NCI-H146 treated with DMSO at 0.1 percent for 48 hours (cell line): ENCODE data around the gene KIAA1328.

Source experiments
- DNase-seq: peaks from one replicate; lab custom pipeline; 2025; ENCODE audit not compliant: unreplicated experiment; lab: John Stamatoyannopoulos, UW

Gene KIAA1328

DNA sequence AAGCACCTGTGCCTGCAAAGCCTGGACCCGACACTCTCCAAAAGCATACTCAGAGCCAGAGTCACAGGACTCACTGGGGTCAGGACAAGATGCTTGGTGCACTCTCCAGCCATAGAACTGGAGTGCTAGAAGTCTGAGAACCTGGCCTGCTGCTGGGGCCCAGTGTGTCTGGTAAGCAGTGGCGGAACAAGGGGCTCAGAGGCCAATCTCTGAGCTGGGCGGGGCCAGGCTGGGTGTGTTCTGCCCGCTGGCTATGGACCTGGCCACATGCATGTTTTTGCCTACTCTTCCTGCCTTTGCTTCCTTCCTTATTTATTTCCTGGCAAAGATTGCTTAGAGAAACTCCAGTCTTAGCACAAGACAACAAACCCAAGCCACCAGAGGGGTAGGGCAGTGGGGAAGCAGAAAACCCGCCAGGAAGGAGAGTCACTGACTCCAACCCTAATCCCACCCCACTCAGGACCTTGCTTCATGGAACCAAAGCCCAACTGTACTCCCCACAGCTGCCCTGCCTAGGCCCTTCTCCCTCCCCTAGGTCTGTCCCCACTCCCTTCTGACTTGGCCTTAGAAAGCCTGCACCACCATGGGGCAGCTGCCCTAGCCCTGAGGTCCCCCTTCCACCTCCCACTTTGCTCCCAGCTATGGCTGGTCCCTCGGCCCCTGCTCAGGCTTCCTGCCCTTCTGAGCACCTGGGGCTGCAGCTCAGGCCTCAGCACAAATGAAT, 421.1 kb downstream of the KIAA1328 start:
- no peak for DNase-seq

DNA sequence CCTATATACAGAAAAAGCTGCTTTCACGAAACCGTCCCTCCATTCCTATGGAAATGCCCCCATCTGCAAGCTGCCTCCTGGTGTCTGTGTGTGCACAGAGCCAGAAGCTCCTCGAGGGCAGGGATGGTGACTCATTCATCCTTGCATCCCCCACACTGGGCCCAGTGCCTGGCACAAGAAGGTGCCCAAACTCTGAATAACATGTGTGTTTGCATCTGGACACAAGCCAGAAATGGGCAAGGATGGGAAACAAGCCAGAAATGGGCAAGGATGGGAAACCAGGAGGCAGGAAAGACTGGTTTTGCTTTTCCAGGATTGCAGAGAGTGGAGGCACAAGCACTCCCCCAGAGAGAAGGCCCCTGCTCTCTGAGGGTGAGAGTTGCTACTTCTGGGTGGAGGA, 422.8 kb downstream of the KIAA1328 start:
- DNase-seq = no peak

DNA sequence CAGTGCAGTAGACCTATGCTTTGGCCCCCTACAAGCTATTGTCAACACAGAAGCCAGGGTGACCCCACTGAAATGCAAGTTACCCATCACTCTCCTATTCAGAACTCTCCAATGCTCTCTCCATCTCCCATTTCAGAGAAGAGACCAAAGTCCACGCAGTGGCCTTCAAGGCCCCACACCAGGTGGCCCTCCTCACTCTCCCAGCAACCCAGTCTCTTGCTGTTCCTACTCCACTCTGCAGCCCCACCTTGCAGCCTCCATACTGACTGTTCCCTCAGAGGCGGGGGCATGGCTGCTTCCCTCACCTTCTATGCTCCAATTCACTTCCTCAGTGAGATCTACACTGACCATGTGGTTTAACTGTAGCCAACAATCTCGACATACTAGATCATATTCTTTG, 423.4 kb downstream of the KIAA1328 start:
- no peak for DNase-seq

- no peak for DNase-seq
Observed at GRCh38 chr18:37252854-37253393, 424.0 kb downstream of the KIAA1328 start.

DNA sequence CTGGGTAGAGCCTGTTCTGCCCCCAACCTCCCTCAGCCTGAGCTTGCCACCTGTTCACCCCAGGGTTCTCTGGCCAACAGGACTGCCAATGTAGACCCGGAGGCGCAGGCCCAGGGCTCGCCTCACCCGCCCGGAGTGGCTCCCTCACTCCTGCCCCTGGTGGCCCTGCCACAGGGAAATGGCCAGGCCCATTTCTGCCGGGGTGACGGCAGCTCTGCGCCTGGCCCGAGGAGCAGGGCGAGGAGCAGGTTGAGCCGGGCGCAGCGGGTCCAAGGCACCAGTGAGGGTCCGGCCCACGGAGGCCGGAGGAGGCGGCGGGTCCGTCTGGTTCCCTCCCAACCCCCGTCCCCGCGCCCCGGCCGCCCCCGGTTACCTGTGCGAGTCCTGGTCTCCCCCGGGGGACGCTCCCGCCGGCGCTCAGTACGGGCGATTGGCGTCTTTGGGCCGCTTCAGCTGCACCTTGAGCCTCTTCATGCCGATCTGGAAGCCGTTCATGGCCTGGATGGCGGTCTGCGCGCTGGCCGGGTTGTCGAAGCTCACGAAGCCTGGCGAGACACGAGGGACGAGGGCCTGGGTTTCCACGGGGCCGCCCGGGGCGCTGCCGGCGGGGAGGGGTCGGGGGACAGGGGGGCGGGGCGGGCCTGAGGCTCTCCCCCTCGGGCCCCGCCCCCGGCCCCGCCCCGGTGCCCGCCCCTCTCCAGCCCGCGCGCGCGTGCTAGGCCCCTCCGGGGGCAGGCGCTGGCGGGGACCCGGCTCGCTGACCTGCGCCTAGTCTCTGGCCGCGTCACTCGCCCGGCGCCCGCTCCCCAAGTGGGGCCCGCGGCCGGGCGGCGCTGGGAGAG, 424.7 kb downstream of the KIAA1328 start:
- peak; percentile 69 for DNase-seq

DNA sequence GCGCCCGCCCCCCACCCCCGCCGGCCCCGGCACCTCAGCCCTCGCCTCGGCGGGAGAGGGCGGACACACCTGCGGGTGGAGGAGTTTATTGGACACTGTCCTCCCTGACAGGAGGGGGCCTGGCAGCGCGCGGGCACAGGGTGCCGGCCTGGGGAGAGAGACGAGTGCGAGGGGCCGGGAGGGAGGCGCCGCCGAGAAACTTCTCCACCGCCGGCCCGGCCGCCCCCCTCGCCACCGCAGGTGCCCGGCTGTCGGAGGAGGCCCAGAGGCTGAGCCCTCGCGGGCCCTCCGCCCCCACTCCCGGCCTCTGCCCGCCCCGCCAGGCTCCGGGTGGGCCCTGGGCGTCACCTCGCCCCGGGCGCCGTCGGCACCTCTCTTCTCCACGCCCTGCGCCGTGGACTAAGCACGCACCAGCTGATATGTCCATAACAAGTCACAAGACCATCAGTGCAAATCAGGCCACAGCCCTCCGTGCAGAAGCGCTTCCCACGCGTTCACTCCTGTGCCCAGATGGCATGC, 425.4 kb downstream of the KIAA1328 start:
- peak; percentile 69 for DNase-seq

- no peak for DNase-seq
Observed at GRCh38 chr18:37254973-37255372, 426.0 kb downstream of the KIAA1328 start.

- DNase-seq = no peak
Observed at GRCh38 chr18:37258131-37258530, 429.2 kb downstream of the KIAA1328 start.

GRCh38 chr18:37258819-37259218, 429.9 kb downstream of the KIAA1328 start:
- no peak for DNase-seq

DNA sequence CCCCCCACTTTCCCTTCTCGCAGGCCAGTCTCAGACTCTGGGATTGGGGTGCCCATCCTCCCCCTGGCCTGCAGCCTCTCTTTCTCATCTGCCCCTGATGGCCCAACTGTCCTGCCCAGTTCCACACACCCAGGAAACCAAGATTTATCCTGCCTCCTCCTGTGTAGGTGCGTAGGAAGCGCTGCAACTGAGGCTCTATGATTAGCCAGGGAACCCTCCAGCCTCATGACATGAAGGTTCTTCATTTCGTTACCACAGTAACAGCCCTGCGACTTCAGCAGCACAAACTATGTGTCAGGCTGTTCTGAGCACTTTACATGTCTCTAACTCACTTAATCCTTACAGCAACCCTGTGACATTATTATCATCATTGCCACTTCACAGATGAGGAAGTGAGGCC, 430.8 kb downstream of the KIAA1328 start:
- DNase-seq = no peak

- DNase-seq = no peak
Observed at GRCh38 chr18:37260367-37261093, 431.6 kb downstream of the KIAA1328 start.

GRCh38 chr18:37261246-37261840, 432.4 kb downstream of the KIAA1328 start:
- DNase-seq = no peak

DNA sequence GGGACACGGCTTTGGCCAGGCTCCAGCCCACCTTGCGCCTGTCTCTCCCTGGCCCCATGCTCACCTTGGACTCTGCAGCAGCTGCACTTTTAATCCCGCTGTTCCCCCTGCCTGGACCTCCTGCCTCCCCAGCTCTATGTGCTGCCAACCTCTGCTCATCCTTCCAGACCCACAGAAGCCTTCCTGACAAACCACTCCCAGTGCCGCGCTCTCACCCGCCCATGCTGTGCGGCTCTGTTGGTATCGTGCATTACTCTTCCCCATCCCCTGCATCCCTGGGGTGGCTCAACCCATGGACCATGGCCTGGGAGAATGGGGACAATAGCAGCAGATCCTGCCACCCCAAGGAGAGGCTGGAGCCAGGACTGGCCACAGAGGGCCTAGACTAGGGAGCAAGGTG, 433.1 kb downstream of the KIAA1328 start:
- DNase-seq = no peak

- no peak for DNase-seq
Observed at GRCh38 chr18:37264956-37265355, 436.0 kb downstream of the KIAA1328 start.

- DNase-seq = no peak
Observed at GRCh38 chr18:37265382-37265781, 436.5 kb downstream of the KIAA1328 start.

- DNase-seq = no peak
Observed at GRCh38 chr18:37266290-37266689, 437.4 kb downstream of the KIAA1328 start.

GRCh38 chr18:37270038-37270665, 441.2 kb downstream of the KIAA1328 start:
- DNase-seq = no peak

DNA sequence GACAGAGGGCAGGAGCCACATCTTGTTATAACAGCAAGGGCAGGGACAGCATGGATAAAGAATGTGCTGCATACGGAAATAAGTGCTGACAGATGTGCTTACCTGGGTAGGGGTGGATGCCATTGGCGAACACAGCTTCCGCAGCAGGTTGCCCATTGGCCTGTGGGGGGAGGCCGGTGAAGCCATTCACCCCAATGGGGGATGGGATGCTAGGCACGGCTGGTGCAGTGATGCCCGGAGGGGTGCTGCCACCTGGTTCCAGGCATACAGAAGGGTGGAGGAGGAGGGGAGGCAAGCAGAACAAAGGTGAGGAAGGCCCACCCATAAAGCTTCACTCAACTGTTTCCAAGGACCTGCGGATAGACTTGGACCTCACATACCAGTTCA, 441.7 kb downstream of the KIAA1328 start:
- DNase-seq = no peak

DNA sequence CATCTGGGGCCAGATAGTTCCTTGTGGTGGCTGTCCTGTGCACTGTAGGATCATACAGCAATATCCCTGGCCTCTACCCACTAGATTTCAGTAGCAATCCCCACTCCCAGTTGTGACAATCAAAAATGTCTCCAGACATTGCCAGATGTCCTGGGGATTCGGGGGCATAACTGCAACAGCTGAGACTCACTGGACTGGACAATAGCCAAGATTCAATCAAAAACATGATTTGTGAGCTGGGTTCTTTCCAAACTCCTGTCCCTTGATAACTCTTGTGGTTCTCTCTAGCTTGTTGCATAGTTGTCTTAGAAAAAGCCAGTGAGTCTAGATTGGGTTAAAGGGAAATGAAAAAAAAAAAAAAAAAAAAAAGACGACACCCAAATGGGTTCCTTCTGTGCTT, 443.3 kb downstream of the KIAA1328 start:
- DNase-seq = no peak

DNA sequence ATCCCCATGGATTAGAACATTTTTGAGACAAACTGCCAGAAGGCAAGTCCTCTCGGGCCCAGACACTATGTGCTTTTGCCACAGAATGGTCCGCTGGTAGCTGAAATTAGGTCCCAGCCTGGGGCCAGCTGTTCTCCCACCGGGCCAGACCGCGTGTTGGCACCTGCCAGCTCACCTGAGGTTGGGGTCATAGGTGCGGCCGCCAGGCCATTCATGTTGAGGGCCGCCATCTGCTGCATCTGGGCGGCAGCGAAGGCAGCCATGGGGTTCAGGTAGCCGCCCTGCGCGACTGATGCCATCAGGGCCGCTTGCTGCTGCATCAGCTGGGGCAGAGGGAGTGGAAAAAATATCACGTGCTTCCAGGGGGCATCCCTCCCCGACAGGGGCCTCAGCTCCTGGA, 443.9 kb downstream of the KIAA1328 start:
- no peak for DNase-seq
